ENCODE data around the gene RASSF8.

RASSF8 gene

DNA sequence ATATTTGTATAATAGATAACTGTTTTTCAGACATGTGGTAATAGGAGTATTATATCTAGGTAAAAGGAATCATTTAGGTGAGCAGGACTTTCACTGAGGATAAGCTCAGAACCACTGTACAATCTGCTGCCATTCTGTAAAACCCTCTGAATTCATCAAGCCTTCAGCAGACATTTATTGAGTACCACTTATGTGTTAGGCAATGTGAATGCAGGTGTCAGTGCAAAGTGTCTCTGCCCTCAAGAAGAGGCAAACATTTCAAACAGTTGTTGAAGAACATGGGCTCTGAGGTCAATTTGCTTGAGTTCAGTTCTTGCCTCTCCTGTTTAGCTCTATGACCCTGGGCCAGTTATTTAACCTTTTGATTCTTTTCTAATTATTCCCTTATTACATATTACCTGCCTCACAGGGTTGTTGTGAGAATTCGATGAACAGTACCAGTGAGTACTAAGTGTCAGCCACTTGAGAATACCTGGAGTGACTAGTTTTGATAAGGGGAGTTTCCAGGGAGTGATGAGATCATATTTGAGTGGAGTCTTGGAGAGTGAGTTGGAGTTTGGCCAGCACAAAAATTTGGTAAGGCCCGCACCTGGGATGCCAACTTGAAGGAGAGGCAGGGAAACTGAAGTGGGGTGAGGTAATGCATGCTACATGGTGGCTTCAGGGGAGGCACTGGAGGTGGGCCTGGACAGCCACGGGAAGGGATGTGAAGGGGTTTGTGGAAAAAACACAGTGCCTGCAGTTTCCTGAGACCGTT is 33.7 kb downstream of the RASSF8 start:
- no peak for DNase-seq (ENCODE audit: low spot score)

DNA sequence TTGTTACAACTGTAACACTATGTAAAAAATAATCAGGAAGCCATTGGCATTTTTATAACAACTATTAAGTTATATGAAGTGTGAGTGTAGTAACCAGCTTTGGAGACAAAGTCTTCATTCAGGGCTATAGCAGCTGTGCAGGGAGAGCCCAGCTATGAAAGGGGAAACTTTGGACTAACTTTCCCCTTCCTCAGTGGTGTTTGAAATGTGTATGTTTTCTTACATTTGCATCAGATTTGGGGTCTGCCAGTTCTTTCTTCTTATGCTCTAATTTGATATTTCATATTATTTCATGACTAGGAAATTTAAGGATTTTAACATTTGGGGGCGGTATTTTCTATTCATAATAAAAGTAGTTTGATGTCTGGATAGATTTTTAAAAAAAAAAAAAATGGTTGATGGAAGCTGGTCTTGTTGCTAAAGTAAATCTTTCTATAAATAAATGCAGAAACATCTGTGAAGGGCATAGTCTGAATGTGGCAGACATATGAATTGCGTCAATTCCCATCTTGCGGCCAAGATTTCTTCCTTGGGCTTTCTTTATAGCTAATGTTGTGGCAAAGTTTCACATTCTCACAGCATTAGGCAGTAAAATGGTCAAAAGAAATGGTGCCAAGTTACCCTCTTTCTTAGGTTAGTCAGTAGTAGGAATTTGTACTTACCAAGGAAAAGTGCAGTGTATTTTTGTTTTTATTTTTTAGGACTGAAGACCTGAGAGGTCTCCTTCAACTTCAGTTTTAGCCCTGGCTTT is 35.6 kb downstream of the RASSF8 start:
- no peak for DNase-seq (ENCODE audit: low spot score)

DNA sequence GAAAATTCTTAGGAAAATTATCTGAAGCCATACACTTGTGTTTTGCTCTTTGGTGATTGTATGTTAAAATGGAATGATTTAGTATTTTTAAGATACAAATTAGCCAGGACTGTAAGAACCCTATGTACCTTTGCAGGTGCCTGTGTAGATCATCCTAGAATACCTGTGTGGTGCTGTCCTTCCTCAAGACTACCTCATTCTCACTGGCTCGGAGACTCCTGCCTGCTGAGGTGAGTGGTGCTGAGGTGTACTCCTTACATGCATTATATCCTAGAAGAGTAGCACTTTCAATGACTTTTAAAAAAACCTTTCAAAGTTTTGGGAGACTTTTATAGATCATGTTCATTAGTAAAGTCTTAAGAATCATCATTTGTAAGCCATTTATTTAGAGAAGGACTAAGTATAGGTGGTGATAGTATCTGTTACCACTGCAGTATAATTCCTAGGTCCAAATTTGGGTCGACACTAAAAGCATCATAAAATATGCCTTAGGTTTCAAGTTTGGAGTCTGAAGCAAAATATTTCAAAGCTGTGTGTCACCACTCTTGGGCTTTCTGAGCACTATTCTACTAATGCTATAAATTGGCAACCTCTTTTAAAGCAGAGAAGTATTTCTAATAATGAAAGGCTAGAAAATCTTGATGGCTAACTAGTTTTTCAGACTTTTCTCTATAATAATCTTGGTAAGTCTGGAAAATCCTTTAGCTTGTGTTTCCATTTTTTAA is 36.6 kb downstream of the RASSF8 start:
- no peak for DNase-seq (ENCODE audit: low spot score)

- no peak for DNase-seq (ENCODE audit: low spot score)
These were observed 37.4 kb downstream of the RASSF8 start for GRCh38 chr12:25995906-25996305.

DNA sequence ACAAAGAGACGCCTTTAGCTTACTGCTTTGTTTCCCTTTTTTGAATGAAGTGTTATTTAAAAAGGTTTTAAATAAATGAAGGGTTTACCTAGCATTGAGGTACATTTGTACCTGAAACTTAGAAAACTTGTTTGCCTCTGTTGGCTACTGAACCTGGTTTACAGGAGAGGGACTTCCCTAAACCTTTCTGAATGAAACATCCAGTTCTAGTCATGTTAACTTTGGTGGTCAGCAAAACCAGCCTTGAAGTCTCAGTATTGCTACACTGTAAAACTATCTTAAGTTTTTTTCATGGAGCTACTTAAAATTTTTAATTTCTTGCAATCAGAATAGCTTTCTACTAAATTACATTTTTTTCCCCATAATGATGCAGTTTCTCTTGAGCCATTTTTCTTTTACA is 38.2 kb downstream of the RASSF8 start:
- no peak for DNase-seq (ENCODE audit: low spot score)

DNA sequence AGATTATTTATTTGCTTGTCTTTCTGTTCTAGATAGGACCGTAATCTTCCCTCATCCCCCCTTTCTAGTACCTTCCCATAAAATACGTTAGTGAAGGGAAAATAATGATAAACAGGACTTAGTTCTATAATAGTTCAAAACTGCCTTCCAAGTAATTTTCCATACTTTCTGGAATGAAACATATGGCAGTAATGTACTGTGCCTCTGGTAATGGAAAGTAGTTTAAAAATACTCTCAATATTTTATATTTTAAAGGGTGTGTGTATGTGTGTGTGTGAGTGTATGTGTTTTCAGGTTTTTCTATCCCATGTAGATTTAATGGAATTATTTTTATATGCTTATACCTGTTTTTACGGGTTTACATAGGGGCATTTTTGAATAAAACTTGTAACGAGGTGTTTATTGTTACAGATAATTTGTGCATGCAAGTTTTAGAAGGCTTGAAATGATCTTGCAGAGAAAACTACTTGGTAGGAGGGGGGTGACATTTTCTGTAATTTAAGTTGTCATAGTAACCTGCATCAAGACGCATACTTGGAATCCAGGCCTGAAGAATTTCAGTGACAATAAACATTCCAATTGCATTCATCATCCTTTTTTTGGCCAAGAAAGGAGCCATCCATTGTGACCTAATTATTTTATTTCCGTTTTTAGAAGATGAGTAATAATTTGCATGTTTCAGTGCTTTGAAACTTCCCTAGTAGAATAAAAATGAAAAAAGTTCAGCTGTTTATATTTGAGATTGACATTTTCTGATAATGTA is 38.9 kb downstream of the RASSF8 start:
- DNase-seq (ENCODE audit: low spot score) = no peak

- DNase-seq (ENCODE audit: low spot score) = no peak
These were observed 42.4 kb downstream of the RASSF8 start for GRCh38 chr12:26000898-26001297.

- DNase-seq (ENCODE audit: low spot score) = no peak
These were observed 43.0 kb downstream of the RASSF8 start for GRCh38 chr12:26001530-26001929.

DNA sequence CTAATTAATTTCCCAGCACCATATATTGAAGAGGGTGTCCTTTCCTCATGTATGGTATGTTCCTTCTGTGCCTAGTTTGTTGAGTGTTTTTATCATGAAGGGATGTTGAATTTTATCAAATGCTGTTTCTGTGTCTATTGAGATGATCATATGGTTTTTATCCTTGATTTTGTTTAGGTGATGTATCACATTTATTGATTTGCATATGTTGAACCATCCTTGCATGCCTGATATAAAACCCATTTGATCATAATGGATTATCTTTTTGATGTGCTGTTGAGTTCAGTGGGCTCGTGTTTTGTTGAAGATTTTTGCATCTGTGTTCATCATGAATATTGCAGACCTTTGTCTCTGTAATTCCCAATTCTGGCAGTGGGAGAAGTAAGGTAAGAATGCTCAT is 44.6 kb downstream of the RASSF8 start:
- DNase-seq (ENCODE audit: low spot score) = no peak

DNA sequence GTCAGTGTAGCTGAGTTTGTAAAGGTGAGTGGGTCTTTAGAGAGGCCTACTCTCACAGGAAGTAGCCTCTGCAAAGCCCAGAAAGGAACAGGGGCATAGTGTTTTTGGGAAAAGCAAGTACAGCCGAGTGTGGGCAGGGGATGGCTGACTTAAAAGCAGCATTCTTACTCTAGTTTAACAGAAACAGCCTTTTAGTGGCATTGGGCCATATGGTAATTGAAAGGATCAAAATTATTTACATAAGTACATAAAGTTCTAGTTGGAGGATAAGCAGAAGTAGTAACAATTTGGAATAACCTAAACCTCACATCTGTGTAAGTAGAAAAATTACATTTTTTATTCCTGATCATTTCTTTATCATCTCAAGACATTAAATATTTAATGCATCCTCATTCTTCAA is 49.1 kb downstream of the RASSF8 start:
- DNase-seq (ENCODE audit: low spot score) = no peak

DNA sequence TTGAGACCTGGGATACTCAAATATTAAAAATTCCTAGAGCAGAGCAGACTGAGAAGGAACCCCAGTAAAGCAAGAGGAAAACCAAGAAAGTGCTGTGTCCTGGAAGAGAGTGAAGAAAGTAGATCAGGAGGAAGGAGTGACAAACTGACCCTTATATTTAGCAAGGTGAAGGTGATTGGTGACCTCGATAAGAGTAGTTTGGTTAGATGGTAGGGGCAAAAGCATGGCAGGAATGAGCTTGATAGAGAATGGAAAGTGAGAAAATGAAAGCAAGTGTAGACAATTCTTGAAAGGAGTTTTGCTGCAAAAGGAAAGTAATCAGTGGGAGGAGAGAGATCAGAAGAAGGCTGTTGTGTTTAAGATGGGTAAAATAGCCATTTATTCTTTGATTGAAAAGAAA is 51.1 kb downstream of the RASSF8 start:
- no peak for DNase-seq (ENCODE audit: low spot score)

DNA sequence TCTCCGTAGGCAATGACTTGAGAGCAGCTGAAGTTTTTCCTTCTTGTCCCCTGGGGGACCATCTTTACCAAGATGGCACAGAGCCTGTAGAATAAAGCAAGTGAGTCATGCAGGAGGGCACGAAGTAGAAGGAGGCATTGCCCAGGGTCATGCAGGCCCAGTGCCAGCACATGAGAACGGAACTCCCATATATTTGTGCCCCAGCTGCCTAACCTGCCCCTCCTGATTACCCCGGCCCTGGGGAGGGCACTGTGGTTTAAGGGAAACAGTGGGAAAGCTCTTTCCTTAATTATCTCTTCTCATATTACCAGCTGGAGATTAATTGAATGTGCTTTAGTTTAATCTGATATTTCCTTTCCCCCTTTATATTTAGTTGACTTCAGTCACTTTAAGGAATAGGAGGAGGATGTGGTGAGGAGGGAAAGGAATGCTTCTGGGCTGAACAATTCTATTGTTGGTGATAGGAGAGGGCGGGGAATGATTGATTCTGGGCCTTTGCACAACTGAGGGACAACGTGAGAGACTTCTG is 51.9 kb downstream of the RASSF8 start:
- no peak for DNase-seq (ENCODE audit: low spot score)

GRCh38 chr12:26011099-26011498 is 52.6 kb downstream of the RASSF8 start:
- DNase-seq (ENCODE audit: low spot score) = no peak

- no peak for DNase-seq (ENCODE audit: low spot score)
These were observed 55.6 kb downstream of the RASSF8 start for GRCh38 chr12:26014085-26014484.

DNA sequence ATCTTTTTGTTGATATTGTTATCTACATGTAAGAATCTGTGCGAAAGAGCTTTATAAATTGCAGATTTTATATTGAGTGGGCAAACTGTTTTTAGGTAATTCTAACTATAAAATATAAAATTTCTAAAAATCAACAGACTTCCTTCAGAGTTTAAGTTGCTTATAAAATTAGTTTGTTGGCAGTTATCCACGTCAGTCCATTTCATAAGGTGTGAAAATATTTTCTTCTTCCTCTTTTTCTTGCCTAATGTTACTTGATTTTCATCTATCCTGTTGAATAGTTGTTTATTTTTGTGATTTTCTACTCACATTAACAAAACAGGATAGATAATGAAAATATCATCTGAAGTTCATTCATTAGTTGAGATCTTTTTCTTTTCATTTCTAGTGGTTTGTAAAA is 58.0 kb downstream of the RASSF8 start:
- no peak for DNase-seq (ENCODE audit: low spot score)

GRCh38 chr12:26017484-26018211 is 59.2 kb downstream of the RASSF8 start:
- no peak for DNase-seq (ENCODE audit: low spot score)

DNA sequence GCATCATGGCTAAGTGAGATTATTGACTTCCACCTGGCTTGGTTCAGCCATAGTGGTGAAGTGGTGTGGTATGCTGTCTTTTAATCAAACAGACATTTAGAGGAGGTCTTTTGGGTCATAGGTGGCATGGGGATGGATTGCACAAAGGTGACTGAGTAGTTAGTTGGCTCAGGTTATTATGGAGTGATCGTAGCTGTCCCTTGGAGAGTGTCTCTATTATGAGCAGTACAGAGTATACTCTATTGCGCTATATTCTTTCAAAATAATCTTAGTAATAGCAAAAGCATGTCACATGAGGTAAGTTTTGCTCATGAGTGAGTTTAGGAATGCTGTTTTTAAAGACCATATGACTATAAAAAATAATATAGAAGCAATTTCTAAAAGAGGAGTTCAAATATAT is 60.4 kb downstream of the RASSF8 start:
- no peak for DNase-seq (ENCODE audit: low spot score)

- no peak for DNase-seq (ENCODE audit: low spot score)
These were observed 63.1 kb downstream of the RASSF8 start for GRCh38 chr12:26021534-26021933.

- no peak for DNase-seq (ENCODE audit: low spot score)
These were observed 63.6 kb downstream of the RASSF8 start for GRCh38 chr12:26022043-26022442.

DNA sequence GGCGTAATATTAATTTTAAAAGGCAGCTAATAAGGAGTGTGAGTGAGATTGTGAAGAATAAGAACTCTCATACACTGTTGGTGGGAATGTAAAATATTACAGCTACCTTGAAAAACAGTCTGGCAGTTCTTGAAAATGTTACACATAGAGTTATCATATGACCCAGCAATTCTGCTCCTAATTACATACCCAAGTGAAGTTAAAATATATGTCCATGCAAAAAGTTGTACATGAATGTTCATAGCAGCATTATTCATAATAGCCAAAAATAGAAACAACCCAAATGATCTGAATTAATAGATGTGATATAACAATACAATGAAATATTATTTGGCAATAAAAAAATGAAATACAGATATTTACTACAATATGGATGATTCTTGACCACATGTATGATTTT is 68.2 kb downstream of the RASSF8 start:
- DNase-seq (ENCODE audit: low spot score) = no peak

DNA sequence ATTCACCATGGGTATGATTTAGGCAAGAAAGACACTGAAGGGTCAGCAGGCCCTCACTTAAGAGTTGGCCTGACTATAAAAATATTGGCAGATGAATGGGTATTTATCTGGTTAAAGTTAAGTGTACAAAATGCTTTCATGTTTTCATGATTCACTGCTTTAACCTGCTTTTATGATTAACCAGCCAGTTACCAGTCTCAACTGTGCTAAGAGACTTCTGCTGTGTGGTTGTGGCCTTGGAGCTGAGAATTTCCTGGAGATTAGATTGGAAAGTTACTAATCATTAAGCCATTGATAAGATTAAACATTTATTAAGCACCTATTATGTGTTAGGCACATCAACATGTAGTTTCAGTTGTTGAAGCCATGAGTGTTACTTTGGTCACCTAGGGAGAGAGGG is 68.9 kb downstream of the RASSF8 start:
- no peak for DNase-seq (ENCODE audit: low spot score)
